NB4 (cell line): Measurements from ENCODE around the gene AGBL2.

Source experiments
- CTCF ChIP-seq: IDR thresholded peaks from one replicate; pipeline ENCODE4 v1.5.1; 2012; ENCODE audit warnings: low read depth, low read length
- MAX ChIP-seq: IDR thresholded peaks from 2 replicates; pipeline ENCODE4 v1.6.1; 2011; ENCODE audit warnings: low read depth, low read length
- MYC ChIP-seq: IDR thresholded peaks from 2 replicates; pipeline ENCODE4 v1.6.1; 2011; ENCODE audit warnings: low read depth, low read length
- POLR2A ChIP-seq: IDR thresholded peaks from 2 replicates; pipeline ENCODE4 v1.6.1; 2011; ENCODE audit warnings: mild to moderate bottlenecking; ENCODE audit not compliant: insufficient read length; ENCODE audit errors: extremely low read depth

- no peak for TF ChIP-seq CTCF
- no peak for TF ChIP-seq MYC
- TF ChIP-seq MAX = no peak
- TF ChIP-seq POLR2A = no peak
Observed at GRCh38 chr11:47661245-47661644, 53.9 kb downstream of the AGBL2 start.
